ENCODE measurements around the gene TRMT10B.

TRMT10B gene, protein sequence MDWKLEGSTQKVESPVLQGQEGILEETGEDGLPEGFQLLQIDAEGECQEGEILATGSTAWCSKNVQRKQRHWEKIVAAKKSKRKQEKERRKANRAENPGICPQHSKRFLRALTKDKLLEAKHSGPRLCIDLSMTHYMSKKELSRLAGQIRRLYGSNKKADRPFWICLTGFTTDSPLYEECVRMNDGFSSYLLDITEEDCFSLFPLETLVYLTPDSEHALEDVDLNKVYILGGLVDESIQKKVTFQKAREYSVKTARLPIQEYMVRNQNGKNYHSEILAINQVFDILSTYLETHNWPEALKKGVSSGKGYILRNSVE

DNA sequence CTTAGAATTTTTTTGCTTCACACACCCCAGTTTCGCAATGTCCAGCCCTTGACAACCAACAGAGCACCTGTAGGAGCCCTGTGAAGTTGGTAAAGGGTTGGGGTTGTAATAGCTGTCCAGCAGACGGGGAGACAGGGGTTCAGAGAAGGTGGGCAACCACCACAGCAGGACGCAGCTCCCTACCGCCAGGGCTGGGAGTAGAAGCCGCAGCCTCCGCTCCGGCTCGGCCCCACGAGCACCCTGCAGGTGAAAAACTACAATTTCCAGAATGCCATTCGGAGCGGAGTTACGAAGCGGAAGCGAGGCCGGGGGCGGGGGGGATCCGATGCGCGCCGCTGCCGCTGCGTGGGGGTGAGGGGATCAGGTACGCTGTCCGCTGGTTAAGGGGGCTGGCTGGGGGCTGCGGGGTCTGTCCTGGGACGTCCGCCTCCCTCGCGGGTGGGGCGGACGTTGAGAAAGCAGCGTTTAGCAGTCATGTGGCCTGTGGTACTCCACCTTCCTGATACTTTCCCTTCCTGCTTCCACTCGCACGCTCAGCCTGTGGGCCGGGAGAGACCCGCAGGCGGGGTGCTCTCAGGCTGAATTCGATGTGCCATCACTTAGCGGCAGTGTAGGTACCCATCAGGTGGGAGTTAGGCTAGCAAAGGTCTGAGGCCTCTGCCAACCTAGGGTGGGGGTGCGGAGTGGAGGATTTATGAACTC is at the start of gene TRMT10B:
Gene TRMT10B (plus strand): TSS at position 317 of the 702 bp plus-strand sequence. CDS start 8,127 bp downstream, outside the sequence.
- DNase-seq: peak; percentile 59

DNA sequence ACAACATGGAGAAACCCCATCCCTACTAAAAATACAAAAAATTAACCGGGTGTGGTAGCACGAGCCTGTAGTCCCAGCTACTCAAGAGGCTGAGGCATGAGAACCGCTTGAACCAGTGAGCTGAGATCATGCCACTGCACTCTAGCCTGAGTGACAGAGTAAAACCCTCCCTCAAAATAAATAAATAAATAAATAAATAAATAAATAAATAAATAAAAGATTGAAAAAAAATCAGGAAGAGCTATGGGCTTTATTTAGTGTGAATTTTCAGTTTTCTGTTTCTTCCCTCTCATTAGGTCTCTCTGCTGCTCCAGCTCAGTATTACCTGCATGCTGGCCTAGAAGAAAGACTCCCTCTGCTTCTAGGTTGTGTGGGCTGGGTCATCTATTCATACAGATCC is 47.8 kb upstream of the TRMT10B start:
- no peak for DNase-seq

DNA sequence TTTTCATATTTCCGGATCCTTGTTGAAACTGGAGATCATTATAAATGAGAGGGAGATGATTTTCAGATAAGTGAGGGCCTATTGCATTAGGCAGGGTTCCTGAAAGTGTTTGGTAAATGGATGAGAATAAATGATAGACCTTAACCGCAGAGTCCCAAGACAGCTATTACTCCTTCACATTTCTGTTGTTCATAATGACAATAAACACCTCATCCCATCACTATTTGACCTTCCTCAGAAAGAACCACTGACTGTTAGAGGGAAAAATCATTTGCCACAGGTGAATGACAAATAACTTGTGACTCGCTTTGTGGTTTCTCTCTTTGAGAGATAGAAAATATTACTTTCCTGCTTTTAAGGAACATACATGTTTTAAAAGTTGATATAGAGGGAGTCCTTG is 47.3 kb upstream of the TRMT10B start:
- no peak for DNase-seq

- DNase-seq: no peak
These were observed 45.9 kb upstream of the TRMT10B start for GRCh38 chr9:37707748-37708147.

GRCh38 chr9:37710046-37710445 is 43.6 kb upstream of the TRMT10B start:
- no peak for DNase-seq

GRCh38 chr9:37715260-37715659 is 38.3 kb upstream of the TRMT10B start:
- no peak for DNase-seq

DNA sequence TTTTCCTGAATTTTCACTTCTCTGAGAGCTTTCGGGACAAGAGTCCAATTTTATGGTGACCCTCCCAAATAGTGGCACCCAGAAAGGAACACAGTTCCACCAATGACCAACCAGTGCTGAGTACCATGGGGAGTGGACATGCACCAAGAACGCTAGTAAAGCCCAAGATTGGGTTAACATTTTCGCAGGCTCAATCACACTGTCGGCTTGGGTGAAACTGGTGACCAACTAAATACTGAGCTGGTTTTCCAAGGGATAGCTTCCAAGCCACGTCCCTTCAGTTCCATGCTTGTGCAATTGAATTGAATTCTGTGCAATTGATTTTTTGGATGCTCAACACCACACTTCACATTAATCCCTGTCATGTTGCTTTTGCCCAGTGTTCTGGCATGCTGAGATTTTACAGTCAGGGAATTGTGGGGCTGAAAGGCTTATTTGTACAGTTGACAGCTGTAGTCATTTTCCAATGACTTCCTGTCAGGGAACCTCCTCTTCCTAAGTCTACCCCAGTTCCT is 37.6 kb upstream of the TRMT10B start:
- no peak for DNase-seq

- no peak for DNase-seq
These were observed 34.1 kb upstream of the TRMT10B start for GRCh38 chr9:37719526-37719925.

DNA sequence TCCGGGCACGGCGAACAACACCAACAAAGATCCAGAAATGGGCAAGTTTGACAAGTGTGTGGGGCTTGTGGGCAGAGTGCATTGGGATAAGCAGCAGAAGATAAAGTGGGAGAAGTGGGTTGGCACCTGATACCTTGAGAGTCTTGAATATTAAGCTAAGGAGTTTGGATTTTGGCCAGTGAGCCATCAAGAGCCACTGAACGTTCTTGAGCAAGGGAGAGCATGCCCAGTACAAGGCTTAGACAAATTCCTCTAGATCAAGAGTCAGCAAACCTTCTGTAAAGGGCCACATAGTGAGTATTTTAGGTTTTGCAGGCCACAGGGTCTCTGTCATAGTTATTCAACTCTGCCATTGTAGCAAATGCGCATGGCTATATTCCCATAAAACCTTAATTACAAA is 26.6 kb upstream of the TRMT10B start:
- peak; percentile 13 for DNase-seq

- no peak for DNase-seq
These were observed 24.1 kb upstream of the TRMT10B start for GRCh38 chr9:37729499-37729898.

DNA sequence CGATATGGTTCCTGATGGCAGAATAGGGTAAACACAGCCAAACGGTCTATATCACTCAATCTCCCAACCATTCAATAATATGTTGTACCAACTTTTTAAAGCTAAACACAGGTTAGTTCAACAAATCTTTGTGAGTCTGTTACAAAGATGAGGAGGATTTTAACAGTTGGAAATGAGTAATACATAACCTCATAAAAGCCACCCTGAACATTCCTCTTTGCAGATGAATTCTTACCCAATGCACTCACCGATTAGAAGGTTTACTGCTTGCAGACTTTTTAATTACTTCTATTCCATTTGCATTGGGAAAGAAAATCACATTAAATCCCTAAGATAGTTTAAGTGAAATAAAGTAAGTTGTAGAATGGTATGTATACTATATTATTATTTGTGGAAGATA is 23.3 kb upstream of the TRMT10B start:
- no peak for DNase-seq

GRCh38 chr9:37730839-37731238 is 22.8 kb upstream of the TRMT10B start:
- DNase-seq: no peak

- no peak for DNase-seq
These were observed 21.4 kb upstream of the TRMT10B start for GRCh38 chr9:37732086-37732741.

GRCh38 chr9:37732952-37733351 is 20.7 kb upstream of the TRMT10B start:
- no peak for DNase-seq

- DNase-seq: no peak
These were observed 14.4 kb upstream of the TRMT10B start for GRCh38 chr9:37739222-37739621.

DNA sequence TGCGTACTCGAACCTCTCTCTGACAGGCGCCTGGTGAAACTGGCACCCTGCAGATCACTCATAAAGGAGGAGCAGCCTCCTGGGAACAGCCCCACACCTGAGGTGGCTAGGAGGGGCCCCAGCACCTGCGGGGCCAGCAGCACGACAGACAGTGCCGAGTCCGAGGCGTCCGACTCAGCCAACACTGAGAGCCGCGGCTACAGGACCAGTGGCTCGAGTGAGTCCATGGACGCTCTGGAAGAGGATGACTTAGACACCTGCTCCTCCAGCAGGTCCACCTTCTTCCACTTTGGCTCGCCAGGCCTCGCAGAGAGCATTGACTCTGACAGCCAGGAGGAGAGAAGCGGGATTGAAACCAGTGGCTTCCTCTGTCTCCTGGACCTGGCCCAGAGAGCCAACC is 13.5 kb upstream of the TRMT10B start:
- no peak for DNase-seq

GRCh38 chr9:37740631-37741328 is 12.8 kb upstream of the TRMT10B start:
- DNase-seq: no peak

DNA sequence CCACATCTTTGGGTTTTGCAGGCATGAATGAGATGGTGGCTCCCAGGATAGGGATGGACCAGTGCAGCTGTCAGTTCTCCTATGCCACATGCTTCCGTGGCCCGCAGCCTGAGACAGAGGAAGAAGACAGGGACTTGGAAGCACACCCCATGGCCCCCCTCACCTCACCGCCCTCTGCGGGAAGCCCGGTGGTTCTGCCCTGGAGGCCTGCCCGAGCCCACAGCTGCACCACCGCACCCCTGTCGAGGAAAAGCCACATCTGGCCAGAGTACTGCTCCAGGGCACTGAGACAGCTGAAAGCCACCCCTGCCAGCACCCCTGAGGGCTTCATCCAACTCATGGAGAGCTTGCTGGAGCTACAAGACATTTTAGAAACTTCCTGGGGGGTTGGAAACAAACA is 7.6 kb upstream of the TRMT10B start:
- no peak for DNase-seq

- DNase-seq: no peak
These were observed 6.9 kb upstream of the TRMT10B start for GRCh38 chr9:37746448-37747270.

DNA sequence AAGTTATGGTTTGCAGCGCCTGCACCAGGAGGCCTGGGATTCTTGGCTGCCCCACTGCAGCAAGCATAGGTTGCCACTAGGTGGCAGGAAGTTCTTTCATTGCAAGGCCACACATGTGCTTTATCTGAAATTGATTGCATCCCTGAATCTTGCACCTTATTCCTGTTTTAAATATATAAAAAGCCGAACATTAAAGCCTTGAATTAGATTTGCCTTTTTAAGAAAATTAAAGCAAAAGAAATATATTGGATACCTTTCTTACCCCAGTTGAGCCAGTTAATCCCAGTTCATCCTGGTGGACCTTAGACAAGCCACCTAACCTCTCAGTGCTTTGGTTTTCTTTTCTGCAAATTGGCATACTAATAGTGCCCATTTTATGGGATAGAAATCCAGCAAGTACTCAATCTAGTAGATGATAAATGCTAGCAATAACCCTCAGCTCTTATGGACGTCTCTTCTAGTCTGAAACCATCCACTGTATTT is 6.3 kb upstream of the TRMT10B start:
- no peak for DNase-seq

DNA sequence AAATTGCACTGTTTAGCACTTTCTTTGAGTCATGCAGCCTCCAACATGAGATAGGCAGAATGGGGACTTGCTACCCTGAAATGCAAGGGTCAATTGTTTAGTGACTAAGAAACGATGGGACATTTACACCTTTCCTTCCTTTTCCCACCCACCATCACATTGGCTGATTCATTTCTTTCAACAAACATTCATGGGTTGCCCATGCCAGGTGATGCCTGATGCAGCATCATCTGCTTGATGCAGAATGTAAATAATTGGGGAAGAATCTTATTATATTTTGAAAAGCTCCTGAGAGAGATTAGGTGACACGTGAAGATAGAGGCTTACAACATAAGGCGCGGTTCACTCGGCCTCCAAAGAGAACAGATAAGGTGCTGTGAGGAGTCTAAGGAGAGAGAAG is 4.5 kb upstream of the TRMT10B start:
- no peak for DNase-seq

GRCh38 chr9:37751186-37751585 is 2.4 kb upstream of the TRMT10B start:
- no peak for DNase-seq
